HL-60/S4 treated with phorbol 12-myristate 13-acetate at 8.2 ng/mL for 4 days and 3 days (cell line): Measurements from ENCODE around the gene FANCC.
"Not testable (repeated sequence)": the region's sequence is repeated elsewhere in the genome, so short reads cannot be mapped to it uniquely, and the experiment has no call there.

Source experiments
- in situ Hi-C: fragments of 300-500 bp; cut with MboI; formaldehyde crosslinking; loops from 2 replicates; pipeline ENCODE4 v1.15.0; 2022; ENCODE audit warnings: low sequenced_read_pairs

FANCC gene

DNA sequence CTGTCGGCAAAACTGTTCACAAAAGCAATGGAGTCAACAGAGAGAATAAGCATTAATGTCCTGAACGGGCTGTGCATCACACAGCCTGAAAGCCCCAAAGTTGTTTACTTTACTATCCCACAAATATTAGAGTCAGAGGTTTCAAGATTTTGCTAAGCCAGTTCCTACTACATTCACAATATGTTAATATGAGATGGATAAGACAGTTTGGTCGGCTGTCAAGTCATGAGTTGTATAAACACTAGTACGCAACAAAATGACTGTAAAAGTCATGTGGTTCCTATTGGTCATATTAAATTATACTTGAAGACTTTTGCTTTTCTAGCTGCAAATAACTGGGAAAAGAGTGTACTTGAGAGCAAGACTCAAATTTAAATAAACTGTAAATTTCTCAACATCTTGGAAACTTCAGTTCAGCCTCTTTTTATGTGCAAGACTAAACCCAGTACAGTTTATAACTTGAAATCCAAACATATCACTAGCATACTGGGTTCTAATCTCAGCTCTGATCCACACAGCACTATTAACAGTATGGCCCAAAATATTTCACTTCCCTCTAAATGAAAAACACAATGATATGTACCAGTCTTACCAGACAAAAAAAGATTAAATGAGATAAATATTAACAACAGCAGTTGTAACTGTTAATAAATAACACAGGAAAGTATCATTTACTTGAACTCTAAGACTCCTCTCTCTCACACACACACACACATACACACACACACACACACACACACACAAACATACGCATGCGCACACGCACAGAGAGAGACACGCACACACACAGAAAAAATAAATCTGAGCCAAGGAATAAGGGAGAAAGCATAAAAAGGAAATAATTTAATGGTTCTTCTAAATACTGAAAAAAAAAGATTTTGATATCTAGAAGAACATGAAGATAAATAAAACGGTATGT lies 33.1 kb downstream of the FANCC start:
- in situ Hi-C loops = no loop called here

- in situ Hi-C loops = no loop called here
Measured at GRCh38 chr9:95283673-95284072, 33.8 kb downstream of the FANCC start.

DNA sequence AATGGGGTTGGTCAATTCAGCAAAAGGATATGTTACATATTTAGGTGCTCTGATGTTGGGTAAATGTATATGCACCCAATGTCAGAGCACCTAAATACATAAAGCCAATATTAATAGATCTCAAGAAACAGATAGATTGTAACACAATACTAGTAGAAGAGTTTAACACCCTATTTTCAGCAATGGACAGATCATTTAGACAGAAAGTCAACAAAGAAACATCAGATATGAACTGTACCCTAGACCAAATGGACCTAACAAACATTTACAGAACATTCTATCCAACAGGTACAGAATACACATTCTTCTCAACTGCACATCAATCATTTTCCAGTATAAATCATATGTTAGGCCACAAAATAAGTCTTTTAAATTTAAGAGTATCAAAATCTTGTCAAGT lies 35.2 kb downstream of the FANCC start:
- in situ Hi-C loops = no loop called here

DNA sequence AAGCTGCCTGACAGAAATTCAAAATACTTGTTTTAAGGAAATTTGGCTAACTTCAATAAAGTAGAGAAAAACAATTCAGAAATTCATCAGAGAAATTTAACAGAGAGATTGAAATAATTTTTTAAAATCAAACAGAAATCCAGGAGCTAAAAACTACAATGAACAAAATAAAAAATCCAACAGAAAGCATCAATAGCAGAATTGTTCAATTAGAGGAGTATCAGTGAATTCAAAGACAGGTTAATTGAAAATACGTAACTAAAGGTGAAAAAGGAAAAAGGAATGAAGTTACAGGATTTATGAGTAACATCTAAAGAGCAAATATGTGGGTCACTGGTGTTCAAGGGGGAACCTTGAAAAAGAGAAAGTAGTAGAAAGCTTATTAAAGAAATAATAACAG lies 36.8 kb downstream of the FANCC start:
- in situ Hi-C loops = no loop called here

GRCh38 chr9:95277509-95277908 lies 40.0 kb downstream of the FANCC start:
- in situ Hi-C loops = no loop called here

- in situ Hi-C loops = no loop called here
Measured at GRCh38 chr9:95276395-95276954, 41.0 kb downstream of the FANCC start.

DNA sequence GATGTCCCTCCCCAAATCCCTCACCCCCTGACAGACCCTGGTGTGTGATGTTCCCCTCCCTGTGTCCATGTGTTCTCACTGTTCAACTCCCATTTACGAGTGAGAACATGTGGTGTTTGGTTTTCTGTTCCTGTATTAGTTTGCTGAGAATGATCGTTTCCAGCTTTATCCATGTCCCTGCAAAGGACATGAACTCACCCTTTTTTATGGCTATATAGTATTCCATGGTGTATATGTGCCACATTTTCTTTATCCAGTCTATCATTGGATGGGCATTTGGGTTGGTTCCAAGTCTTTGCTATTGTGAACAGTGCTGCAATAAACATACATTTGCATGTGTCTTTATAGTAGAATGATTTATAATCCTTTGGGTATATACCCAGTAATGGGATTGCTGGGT lies 43.3 kb downstream of the FANCC start:
- in situ Hi-C loops = not testable (repeated sequence)

GRCh38 chr9:95273369-95274022 lies 44.0 kb downstream of the FANCC start:
- in situ Hi-C loops = no loop called here

GRCh38 chr9:95272830-95273229 lies 44.7 kb downstream of the FANCC start:
- in situ Hi-C loops = no loop called here

GRCh38 chr9:95270790-95271189 lies 46.7 kb downstream of the FANCC start:
- in situ Hi-C loops = no loop called here

GRCh38 chr9:95269803-95270773 lies 47.4 kb downstream of the FANCC start:
- in situ Hi-C loops = not testable (repeated sequence)

- in situ Hi-C loops = no loop called here
Measured at GRCh38 chr9:95268681-95269080, 48.8 kb downstream of the FANCC start.

- in situ Hi-C loops = no loop called here
Measured at GRCh38 chr9:95266649-95267048, 50.9 kb downstream of the FANCC start.

DNA sequence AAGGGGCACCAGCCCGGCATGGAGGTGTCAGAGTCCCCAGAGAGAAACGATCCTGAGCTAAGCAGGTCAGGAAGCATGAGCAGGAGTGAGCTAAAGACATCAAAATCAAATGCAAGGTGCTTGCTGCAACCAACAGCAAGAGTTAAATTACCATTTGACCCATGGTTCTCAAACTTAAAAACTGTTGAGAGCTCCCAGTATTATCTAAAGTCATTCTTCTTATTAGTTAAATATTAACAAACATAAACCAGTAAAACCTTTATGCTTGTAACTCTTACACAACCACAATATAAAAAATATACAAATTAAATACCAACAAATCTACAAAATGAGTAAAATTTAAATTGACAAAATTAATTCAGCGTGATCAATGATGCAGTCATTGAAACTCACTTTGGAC lies 51.5 kb downstream of the FANCC start:
- in situ Hi-C loops = no loop called here

DNA sequence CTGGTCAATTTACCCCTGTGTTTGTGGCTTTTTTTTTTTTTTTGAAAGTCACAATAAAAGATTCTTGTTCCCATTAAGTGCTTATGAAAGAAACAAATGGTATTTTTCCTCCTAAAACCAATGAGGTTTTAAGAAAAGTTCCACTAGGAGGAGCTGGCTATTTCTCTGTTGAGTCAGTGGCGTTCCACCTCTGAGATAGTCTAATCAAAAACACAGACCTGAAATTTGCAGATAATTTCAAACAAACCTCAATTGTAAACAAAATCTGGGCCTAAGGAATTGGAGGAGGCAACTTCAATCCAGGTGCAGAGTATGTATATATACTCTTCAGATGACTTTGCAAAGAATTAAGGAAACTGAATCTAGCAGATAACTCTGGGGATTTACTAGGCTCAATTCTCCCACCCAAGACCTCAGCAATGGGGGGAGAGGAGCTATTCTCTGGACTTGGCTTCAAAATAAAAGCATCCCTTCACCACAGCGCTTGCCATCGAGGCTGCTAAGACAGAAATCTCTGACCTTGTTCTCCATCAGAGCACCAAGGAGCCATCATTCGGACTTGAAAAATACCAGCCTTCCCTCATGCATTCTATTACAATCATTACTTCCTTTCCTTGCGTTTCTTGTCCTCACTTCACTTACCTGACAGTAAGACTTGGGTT lies 52.4 kb downstream of the FANCC start:
- in situ Hi-C loops = no loop called here

DNA sequence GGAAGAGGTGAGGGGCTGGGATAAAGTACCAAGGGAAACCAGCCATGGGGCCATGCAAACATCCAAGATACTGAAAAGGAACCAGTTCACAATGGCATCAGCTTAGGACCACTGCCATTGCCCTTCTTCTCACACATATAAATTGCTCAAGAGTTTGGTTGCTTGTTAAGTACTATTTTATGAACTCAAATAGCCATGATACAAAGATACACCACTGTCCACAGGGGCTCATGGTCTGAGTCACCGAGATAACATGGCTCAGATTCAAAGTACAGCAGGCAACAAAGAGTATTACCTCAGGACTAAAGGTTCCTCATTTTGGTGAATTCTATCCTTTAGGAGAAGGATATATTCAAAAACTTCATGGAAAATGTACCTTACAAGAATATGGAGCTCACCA lies 55.6 kb downstream of the FANCC start:
- in situ Hi-C loops = no loop called here

DNA sequence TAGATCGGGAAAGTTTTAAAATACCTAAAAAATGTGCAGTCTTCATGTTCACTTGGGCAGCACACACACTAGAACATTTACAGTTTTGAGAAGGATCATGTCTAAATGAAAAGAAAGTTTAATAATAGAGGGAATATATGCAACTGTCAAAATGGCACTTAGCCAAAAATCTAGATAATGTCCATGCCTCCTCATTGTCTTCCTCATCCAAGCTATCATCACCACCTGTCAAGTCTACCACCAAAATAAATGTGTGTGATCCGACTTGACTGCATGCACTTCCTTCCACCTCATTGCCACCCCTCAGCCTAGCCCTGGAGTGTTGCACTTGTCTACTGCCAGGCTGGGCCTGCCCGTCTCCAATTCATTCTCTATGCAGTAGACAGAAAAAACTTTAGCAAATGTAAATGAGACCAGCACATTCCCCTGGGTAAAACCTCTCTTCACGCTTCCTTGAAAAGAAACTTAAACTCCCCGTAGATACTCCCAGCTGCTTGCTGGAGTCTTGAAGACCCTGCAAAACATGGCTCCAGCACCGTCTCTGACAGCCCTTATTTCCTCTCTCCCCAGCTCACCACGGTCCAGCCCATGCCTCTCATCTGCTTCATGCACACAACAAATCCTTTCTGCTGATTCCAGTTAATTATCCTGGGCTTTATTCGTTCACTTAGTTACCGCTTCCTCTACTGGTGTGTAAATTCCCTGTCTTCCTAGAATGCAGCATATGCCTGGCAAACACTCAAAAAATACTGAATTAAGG lies 66.9 kb downstream of the FANCC start:
- in situ Hi-C loops = no loop called here

GRCh38 chr9:95249986-95250385 lies 67.5 kb downstream of the FANCC start:
- in situ Hi-C loops = no loop called here

DNA sequence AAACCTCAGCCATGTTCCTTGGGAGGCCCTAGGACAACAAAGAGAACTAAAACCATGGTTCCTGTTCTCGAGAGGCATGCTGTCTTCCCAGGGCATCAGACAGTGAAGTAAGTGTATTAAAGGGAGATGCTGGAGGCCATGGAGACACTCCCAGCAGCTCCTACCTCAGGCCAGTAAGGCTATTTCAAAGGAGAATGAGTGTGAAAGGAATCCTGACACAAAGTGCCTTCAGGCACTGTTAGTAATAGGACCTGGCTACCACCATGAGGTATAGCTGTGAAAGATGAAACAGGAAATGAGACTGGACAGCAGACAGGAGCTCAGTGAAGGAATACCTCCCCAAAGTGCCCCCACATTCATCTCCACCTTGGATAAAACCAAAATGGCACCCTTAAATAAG lies 71.0 kb downstream of the FANCC start:
- in situ Hi-C loops = no loop called here

GRCh38 chr9:95242613-95243012 lies 74.9 kb downstream of the FANCC start:
- in situ Hi-C loops = no loop called here
